ENCODE measurements around the gene C7orf25.
"Not testable (repeated sequence)": the region's sequence is repeated elsewhere in the genome, so short reads cannot be mapped to it uniquely, and the experiment has no call there.

C7orf25 gene

DNA sequence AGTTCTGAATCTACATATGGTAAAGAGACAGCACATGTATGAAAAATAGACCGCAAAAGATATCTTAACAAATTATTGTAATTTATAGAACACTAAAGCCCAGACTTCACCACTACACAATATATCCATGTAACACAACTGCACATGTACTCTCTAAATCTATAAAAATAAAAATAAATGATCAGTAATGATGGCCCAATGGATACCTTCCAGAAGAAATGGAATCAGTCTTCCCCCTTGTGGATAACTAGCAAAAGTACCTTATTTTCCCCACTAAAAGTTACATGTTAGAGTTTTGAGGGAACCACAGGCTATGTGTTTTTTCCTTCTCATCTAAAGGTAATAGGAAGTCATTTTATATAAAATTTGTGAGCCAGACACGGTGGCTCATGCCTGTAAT, 25.7 kb downstream of the C7orf25 start:
- in situ Hi-C loops (cut with HindIII; ENCODE audit: low sequenced_read_pairs) = no loop called here
- H3K4me3 ChIP-seq (ENCODE audit: low read depth, low read length) = no peak overlapping the region
- no peak for DNase-seq (ENCODE audit: low read depth, low spot score)
- TF ChIP-seq, protein P1, sequence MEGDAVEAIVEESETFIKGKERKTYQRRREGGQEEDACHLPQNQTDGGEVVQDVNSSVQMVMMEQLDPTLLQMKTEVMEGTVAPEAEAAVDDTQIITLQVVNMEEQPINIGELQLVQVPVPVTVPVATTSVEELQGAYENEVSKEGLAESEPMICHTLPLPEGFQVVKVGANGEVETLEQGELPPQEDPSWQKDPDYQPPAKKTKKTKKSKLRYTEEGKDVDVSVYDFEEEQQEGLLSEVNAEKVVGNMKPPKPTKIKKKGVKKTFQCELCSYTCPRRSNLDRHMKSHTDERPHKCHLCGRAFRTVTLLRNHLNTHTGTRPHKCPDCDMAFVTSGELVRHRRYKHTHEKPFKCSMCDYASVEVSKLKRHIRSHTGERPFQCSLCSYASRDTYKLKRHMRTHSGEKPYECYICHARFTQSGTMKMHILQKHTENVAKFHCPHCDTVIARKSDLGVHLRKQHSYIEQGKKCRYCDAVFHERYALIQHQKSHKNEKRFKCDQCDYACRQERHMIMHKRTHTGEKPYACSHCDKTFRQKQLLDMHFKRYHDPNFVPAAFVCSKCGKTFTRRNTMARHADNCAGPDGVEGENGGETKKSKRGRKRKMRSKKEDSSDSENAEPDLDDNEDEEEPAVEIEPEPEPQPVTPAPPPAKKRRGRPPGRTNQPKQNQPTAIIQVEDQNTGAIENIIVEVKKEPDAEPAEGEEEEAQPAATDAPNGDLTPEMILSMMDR (IDR thresholded peaks at IDR 0.05; ENCODE audit: low read depth, low read length) = peak; percentile 50

DNA sequence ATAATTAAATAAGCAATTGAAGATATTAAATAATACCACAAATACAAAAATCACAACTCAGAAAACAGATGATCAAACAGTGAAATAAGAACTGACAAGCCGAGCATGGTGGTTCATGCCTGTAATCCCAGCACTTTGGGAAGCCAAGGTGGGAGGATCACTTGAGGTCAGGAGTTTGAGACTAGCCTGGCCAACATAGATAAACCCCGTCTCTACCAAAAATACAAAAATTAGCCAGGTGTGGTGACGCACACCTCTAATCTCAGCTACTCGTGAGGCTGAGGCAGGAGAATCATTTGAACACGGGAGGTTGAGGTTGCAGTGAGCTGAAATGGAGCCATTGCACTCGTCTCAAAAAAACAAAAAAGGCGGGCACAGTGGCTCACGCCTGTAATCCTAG, 26.7 kb downstream of the C7orf25 start:
- in situ Hi-C loops (cut with HindIII; ENCODE audit: low sequenced_read_pairs); DNase-seq (ENCODE audit: low read depth, low spot score); H3K4me3 ChIP-seq (ENCODE audit: low read depth, low read length): not testable (repeated sequence)

DNA sequence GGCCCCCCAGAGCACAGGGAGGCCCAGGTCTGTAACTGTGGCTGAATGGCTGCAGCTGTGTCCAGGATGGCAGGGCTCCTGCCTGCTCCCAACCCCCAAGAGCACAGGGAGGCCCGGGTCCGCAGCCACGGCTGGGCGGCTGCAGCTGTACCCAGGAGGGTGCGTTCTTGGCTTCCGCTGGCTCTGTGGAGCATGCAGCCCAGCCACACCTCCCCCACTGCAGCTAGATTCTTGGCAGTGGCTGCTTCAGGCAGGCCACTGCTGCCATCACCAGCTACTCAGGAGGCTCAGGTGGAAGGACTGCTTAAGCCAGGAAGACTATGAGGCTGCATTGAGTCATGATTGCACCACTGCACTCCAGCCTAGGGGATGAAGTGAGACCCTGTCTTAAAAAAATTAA, 27.9 kb downstream of the C7orf25 start:
- peak; percentile 24 for DNase-seq (ENCODE audit: low read depth, low spot score)
- H3K4me3 ChIP-seq (ENCODE audit: low read depth, low read length) = no peak overlapping the region
- in situ Hi-C loops (cut with HindIII; ENCODE audit: low sequenced_read_pairs) = no loop called here
- TF ChIP-seq, protein P1 (IDR thresholded peaks at IDR 0.05; ENCODE audit: low read depth, low read length) = no peak

DNA sequence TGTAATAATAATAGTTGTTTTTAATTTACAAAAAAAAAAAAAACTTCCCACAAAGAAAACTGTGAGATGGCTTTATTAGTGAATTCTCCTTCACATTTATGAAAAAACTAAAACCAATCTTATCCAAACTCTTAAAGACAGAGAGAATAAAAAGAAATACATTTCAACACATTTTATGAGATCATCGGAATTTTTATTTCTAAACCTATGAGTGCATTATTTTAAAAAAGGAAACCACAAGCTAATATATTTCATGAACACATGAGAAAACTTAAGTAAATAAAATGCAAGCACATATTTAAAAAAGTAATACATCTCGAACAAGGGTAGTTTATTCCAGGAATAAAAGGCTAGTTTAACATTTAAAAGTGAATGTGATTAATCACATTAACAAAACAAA, 31.5 kb downstream of the C7orf25 start:
- no peak overlapping the region for H3K4me3 ChIP-seq (ENCODE audit: low read depth, low read length)
- in situ Hi-C loops (cut with HindIII; ENCODE audit: low sequenced_read_pairs) = no loop called here
- DNase-seq (ENCODE audit: low read depth, low spot score) = no peak
- TF ChIP-seq, protein P1 (IDR thresholded peaks at IDR 0.05; ENCODE audit: low read depth, low read length) = no peak

DNA sequence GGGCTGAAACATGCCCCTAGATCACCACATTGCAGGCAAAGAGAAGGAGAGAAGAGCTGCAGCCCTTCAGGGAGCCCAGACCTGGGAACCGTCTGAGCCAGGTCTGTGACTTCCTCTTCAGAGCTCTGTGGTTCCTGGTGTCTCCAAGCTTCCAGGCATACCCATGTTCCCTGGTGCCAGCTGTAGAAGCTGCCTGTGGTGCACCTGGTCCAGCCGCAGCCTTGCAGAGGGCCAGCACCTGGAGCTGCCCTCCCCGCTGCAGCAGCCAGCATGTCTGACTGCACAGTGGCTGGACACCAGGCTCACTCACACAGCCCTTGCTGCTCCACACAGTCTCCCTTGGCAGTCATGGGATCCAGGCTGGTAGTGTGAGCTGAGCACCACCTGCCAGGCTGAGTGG, 33.6 kb downstream of the C7orf25 start:
- H3K4me3 ChIP-seq (ENCODE audit: low read depth, low read length) = no peak overlapping the region
- in situ Hi-C loops (cut with HindIII; ENCODE audit: low sequenced_read_pairs) = no loop called here
- TF ChIP-seq, protein P1 (IDR thresholded peaks at IDR 0.05; ENCODE audit: low read depth, low read length) = no peak
- no peak for DNase-seq (ENCODE audit: low read depth, low spot score)

DNA sequence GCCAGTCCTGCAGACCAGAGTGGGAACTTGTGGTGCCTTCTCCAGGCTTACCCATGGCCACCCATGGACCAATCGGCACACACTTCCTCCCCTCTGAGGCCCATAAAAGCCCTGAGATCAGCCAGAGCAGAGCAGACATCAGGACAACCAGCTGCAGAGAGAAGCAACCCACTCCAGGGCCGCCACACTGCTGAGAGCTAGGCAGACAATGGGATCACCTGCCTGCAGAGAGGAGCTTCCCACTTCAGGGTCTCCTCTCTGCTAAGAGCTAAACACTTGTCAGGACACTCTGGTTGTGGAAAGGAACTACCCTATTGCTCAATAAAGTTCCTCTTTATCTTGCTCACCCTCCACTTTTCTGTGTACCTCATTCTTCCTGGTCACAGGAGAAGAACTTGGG, 34.0 kb downstream of the C7orf25 start:
- in situ Hi-C loops (cut with HindIII; ENCODE audit: low sequenced_read_pairs) = no loop called here
- DNase-seq (ENCODE audit: low read depth, low spot score) = no peak
- TF ChIP-seq, protein P1 (IDR thresholded peaks at IDR 0.05; ENCODE audit: low read depth, low read length) = no peak
- H3K4me3 ChIP-seq (ENCODE audit: low read depth, low read length) = no peak overlapping the region

DNA sequence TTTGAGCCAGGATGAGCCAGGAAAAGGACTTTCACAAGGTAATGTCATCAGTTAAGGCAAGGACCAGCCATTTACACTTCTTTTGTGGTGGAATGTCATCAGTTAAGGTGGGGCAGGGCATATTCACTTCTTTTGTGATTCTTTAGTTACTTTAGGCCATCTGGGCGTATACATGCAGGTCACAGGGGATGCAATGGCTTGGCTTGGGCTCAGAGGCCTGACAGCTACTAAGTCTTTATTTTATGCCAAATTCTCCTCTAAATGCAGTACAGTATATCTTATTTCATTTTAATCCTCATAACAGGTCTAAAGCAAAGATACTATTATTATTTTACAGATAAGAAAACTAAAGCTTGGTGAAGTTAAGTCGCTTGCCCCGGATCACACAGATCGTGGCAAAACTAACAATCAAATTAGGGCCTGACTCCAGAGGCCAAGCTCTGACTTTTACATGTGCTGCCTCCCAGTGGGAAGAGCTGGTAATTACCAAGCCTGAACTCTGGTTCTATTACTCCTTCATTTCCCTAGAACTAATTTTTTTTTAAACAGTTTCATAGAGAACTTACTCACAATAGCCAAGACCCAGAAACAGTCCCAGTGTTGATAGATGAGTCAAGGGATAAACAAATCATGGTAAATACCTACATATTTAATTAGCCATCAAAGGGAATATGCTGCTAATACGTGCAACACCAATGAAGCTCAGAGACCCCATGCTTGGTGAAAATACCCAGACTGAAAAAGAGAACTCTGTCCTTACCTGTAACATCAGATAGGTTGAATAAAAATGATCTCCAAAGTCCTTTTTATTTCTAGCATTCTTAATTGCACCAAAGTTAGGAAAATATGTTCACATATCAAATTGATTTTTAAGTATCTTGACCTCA, 35.4 kb downstream of the C7orf25 start:
- TF ChIP-seq, protein P1 (IDR thresholded peaks at IDR 0.05; ENCODE audit: low read depth, low read length) = peak; percentile 79
- H3K4me3 ChIP-seq (ENCODE audit: low read depth, low read length) = no peak overlapping the region
- peak; percentile 55 for DNase-seq (ENCODE audit: low read depth, low spot score)
- in situ Hi-C loops (cut with HindIII; ENCODE audit: low sequenced_read_pairs) = no loop called here

Data from astrocyte of the spinal cord (primary cell).